Measurements from ENCODE around the gene ERICH2. TPM values are rescaled to one million over a fixed set of nuclear protein-coding genes. Genes with fewer than 3 reads are reported as not detected.

The ERICH2 gene
- total RNA-seq, 4 donors from 2014 or later: not detected

GRCh38 chr2:170770606-170771420 lies 635 bp downstream of the ERICH2 start:
- TF ChIP-seq POLR2A (IDR thresholded peaks at IDR 0.05): no peak
- no peak for TF ChIP-seq EP300 (IDR thresholded peaks at IDR 0.05)
- peak in 1 of 4 experiments; percentile 17 for TF ChIP-seq CTCF (IDR thresholded peaks at IDR 0.05)

GRCh38 chr2:170771421-170771937 lies 1.3 kb downstream of the ERICH2 start:
- TF ChIP-seq POLR2AphosphoS5 (IDR thresholded peaks at IDR 0.05) (no peak), POLR2A (IDR thresholded peaks at IDR 0.05) (no peak), CTCF (IDR thresholded peaks at IDR 0.05) (no peak), EP300 (IDR thresholded peaks at IDR 0.05) (no peak)
- Histone ChIP-seq H3K27me3 (no peaks in the 10 kb centered on the region), H3K4me3 (peak overlapping the region; percentile 67 to 78), H3K27ac (peak overlapping the region in 3 of 4 donors; percentile 82 to 85 (median 84)), H3K9me3 (no peaks in the 10 kb centered on the region), H3K36me3 (no peaks in the 10 kb centered on the region), H3K4me1 (peaks cover 0 to 22% (median 4%) of the 10 kb centered on the region in 3 donors)
- 12 to 13% methylated on average over 11 to 12 of the region's 15 CpGs for WGBS, 2 donors (ENCODE audit: low coverage in 1 of 2)
- no peak for ATAC-seq

More at GRCh38 chr2:170770606-170771420, 635 bp downstream of the ERICH2 start:
- peak overlapping the region in 3 of 4 donors; percentile 82 to 85 (median 84) for H3K27ac ChIP-seq
- no peaks in the 10 kb centered on the region for H3K9me3 ChIP-seq
- ATAC-seq: peak; percentile 94
- H3K4me1 ChIP-seq: peaks cover 0 to 22% (median 4%) of the 10 kb centered on the region in 3 donors
- peak overlapping the region; percentile 67 to 78 for H3K4me3 ChIP-seq
- no peaks in the 10 kb centered on the region for H3K36me3 ChIP-seq
- 0 to 4% methylated on average over 5 to 8 of the region's 82 CpGs for WGBS, 2 donors (ENCODE audit: low coverage in 1 of 2)
- H3K27me3 ChIP-seq: no peaks in the 10 kb centered on the region

- no peaks in the 10 kb centered on the region for H3K36me3 ChIP-seq
- ATAC-seq: no peak
- peaks cover 0 to 22% (median 4%) of the 10 kb centered on the region in 3 donors for H3K4me1 ChIP-seq
- TF ChIP-seq EP300 (IDR thresholded peaks at IDR 0.05) (no peak), CTCF (IDR thresholded peaks at IDR 0.05) (no peak), POLR2AphosphoS5 (IDR thresholded peaks at IDR 0.05) (no peak), POLR2A (IDR thresholded peaks at IDR 0.05) (no peak)
- H3K27me3 ChIP-seq: no peaks in the 10 kb centered on the region
- H3K9me3 ChIP-seq: no peaks in the 10 kb centered on the region
- no peak overlapping the region for H3K27ac ChIP-seq
- H3K4me3 ChIP-seq: no peak overlapping the region
Measured at GRCh38 chr2:170772295-170772694, 2.1 kb downstream of the ERICH2 start.

- ATAC-seq: no peak
- no peaks in the 10 kb centered on the region for H3K36me3 ChIP-seq
- H3K27ac ChIP-seq: no peak overlapping the region
- TF ChIP-seq POLR2AphosphoS5 (IDR thresholded peaks at IDR 0.05) (no peak), POLR2A (IDR thresholded peaks at IDR 0.05) (no peak), EP300 (IDR thresholded peaks at IDR 0.05) (no peak), CTCF (IDR thresholded peaks at IDR 0.05) (no peak)
- no peaks in the 10 kb centered on the region for H3K27me3 ChIP-seq
- no peaks in the 10 kb centered on the region for H3K9me3 ChIP-seq
- no peak overlapping the region for H3K4me3 ChIP-seq
- H3K4me1 ChIP-seq: peaks cover 0 to 22% (median 4%) of the 10 kb centered on the region in 3 donors
Measured at GRCh38 chr2:170774074-170774473, 3.9 kb downstream of the ERICH2 start.

- Histone ChIP-seq H3K4me3 (no peak overlapping the region), H3K4me1 (no peaks in the 10 kb centered on the region), H3K27me3 (no peaks in the 10 kb centered on the region), H3K27ac (no peak overlapping the region), H3K36me3 (no peaks in the 10 kb centered on the region), H3K9me3 (no peaks in the 10 kb centered on the region)
- ATAC-seq: no peak
- TF ChIP-seq EP300 (IDR thresholded peaks at IDR 0.05) (no peak), POLR2AphosphoS5 (IDR thresholded peaks at IDR 0.05) (no peak), CTCF (IDR thresholded peaks at IDR 0.05) (no peak), POLR2A (IDR thresholded peaks at IDR 0.05) (no peak)
- whole genome bisulfite sequencing, 2 donors (ENCODE audit: low coverage in 1 of 2): 50 to 67% methylated on average over 1 to 2 of the region's 2 CpGs
Measured at GRCh38 chr2:170778900-170779299, 8.7 kb downstream of the ERICH2 start.
